ENCODE results near the gene PPP2R2B.

DNA sequence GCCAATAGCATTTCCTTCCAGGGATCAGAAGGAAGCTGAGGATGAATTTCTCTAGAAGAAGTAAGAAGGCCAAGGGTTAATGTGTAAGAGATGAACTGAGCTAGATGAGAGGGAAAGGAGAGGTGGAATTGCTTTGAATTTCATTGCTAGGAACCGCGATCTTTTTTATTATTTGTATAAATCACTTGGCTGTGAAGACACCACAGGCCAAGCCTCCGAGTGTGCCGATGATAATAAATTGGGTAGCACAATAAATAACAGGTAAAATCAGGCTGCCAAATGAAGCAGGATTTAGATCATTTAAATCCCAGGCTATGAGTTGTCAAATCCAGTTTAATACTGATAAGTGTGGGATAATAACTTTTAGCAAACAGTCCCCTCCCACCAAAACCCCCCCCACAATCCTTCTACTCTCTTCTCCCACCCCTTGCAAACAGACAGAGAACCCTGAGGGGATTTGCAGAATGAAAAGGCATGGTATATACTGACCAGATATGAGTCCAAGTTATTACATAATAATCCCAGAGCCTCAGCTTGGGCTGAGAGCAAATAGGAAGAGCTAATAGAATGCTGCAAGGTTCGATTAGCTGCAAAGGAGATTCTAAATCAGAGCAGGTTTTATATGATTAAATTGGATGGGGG lies 143.5 kb downstream of the PPP2R2B start:
- TF ChIP-seq, protein P1, sequence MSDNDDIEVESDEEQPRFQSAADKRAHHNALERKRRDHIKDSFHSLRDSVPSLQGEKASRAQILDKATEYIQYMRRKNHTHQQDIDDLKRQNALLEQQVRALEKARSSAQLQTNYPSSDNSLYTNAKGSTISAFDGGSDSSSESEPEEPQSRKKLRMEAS (IDR thresholded peaks at IDR 0.05), result no peak
- TF ChIP-seq CREB1 (IDR thresholded peaks at IDR 0.05; ENCODE audit: low read depth), result no peak
